GM21786 (cell line): ENCODE data around the gene GPC6.

Experiments
- ATAC-seq: cut with Tn5 transposase; IDR thresholded peaks from one replicate; pipeline ENCODE4 v1.9.1; 2021; ENCODE audit not compliant: unreplicated experiment

GPC6 gene

GRCh38 chr13:93230261-93230855 lies 3.8 kb downstream of the GPC6 start:
- ATAC-seq: no peak

- no peak for ATAC-seq
Measured at GRCh38 chr13:93231867-93232266, 5.3 kb downstream of the GPC6 start.

GRCh38 chr13:93233997-93234416 lies 7.4 kb downstream of the GPC6 start:
- ATAC-seq: peak; percentile 94

GRCh38 chr13:93234459-93234858 lies 7.9 kb downstream of the GPC6 start:
- ATAC-seq: no peak

- ATAC-seq: no peak
Measured at GRCh38 chr13:93235258-93236015, 8.8 kb downstream of the GPC6 start.

- no peak for ATAC-seq
Measured at GRCh38 chr13:93238711-93239110, 12.1 kb downstream of the GPC6 start.

- ATAC-seq: peak; percentile 2
Measured at GRCh38 chr13:93243375-93244063, 16.9 kb downstream of the GPC6 start.

GRCh38 chr13:93244141-93244917 lies 17.7 kb downstream of the GPC6 start:
- ATAC-seq: peak; percentile 79

- no peak for ATAC-seq
Measured at GRCh38 chr13:93244918-93245280, 18.3 kb downstream of the GPC6 start.

- ATAC-seq: no peak
Measured at GRCh38 chr13:93246069-93246468, 19.5 kb downstream of the GPC6 start.

- peak; percentile 26 for ATAC-seq
Measured at GRCh38 chr13:93248627-93249047, 22.0 kb downstream of the GPC6 start.

- no peak for ATAC-seq
Measured at GRCh38 chr13:93249364-93250306, 23.0 kb downstream of the GPC6 start.

- no peak for ATAC-seq
Measured at GRCh38 chr13:93254775-93255174, 28.2 kb downstream of the GPC6 start.

GRCh38 chr13:93256998-93257397 lies 30.4 kb downstream of the GPC6 start:
- ATAC-seq: no peak

GRCh38 chr13:93259527-93260080 lies 33.0 kb downstream of the GPC6 start:
- ATAC-seq: no peak

GRCh38 chr13:93260591-93260990 lies 34.0 kb downstream of the GPC6 start:
- no peak for ATAC-seq

GRCh38 chr13:93262729-93263345 lies 36.2 kb downstream of the GPC6 start:
- ATAC-seq: no peak

GRCh38 chr13:93264876-93265275 lies 38.3 kb downstream of the GPC6 start:
- ATAC-seq: no peak

- ATAC-seq: no peak
Measured at GRCh38 chr13:93265800-93266199, 39.2 kb downstream of the GPC6 start.

- no peak for ATAC-seq
Measured at GRCh38 chr13:93266681-93267080, 40.1 kb downstream of the GPC6 start.
